ENCODE measurements around the gene MAN1C1.

GRCh38 chr1:25657883-25658760, 41.5 kb downstream of the MAN1C1 start:
- TF ChIP-seq, protein P1, sequence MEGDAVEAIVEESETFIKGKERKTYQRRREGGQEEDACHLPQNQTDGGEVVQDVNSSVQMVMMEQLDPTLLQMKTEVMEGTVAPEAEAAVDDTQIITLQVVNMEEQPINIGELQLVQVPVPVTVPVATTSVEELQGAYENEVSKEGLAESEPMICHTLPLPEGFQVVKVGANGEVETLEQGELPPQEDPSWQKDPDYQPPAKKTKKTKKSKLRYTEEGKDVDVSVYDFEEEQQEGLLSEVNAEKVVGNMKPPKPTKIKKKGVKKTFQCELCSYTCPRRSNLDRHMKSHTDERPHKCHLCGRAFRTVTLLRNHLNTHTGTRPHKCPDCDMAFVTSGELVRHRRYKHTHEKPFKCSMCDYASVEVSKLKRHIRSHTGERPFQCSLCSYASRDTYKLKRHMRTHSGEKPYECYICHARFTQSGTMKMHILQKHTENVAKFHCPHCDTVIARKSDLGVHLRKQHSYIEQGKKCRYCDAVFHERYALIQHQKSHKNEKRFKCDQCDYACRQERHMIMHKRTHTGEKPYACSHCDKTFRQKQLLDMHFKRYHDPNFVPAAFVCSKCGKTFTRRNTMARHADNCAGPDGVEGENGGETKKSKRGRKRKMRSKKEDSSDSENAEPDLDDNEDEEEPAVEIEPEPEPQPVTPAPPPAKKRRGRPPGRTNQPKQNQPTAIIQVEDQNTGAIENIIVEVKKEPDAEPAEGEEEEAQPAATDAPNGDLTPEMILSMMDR (IDR thresholded peaks at IDR 0.05) = no peak
- TF ChIP-seq POLR2AphosphoS5 (IDR thresholded peaks at IDR 0.05; ENCODE audit: low read depth, low read length) (no peak), TCF7L2 (IDR thresholded peaks at IDR 0.05; ENCODE audit: low read depth, low read length) (no peak), REST (IDR thresholded peaks at IDR 0.05; ENCODE audit: insufficient read depth in 1 of 2, low read depth in 2 of 2, low read length in 1 of 2) (no peak)
